Type B pancreatic cell (in vitro differentiated cells): Measurements from ENCODE around the gene ADARB2. TPM values are rescaled to one million over a fixed set of nuclear protein-coding genes. Genes with fewer than 3 reads are reported as not detected.

ENCODE experiments used
- DNase-seq: peaks from one replicate; pipeline ENCODE4 v3.0.0; 2021; ENCODE audit warnings: mixed read lengths; ENCODE audit not compliant: unreplicated experiment; ENCODE audit errors: extremely low spot score
- H3K27ac Mint-ChIP-seq: 2 replicates; pipeline ENCODE4 v1.8.0; 2021; ENCODE audit warnings: mild to moderate bottlenecking, mixed read lengths
- H3K27me3 Mint-ChIP-seq: 2 replicates; pipeline ENCODE4 v1.8.0; 2021; ENCODE audit warnings: mixed read lengths
- H3K36me3 Mint-ChIP-seq: 2 replicates; pipeline ENCODE4 v1.8.0; 2021; ENCODE audit warnings: mixed read lengths
- H3K4me1 Mint-ChIP-seq: one replicate; pipeline ENCODE4 v1.8.0; 2021; ENCODE audit warnings: mixed read lengths; ENCODE audit not compliant: unreplicated experiment
- H3K4me3 Mint-ChIP-seq: 2 replicates; pipeline ENCODE4 v1.8.0; 2021; ENCODE audit warnings: mild to moderate bottlenecking, mixed read lengths
- H3K9me3 Mint-ChIP-seq: 2 replicates; pipeline ENCODE4 v1.8.0; 2021; ENCODE audit warnings: mixed read lengths
- total RNA-seq: library from RNA; stranded (reverse); gene quantifications from 2 replicates; pipeline ENCODE4 v1.2.1, GENCODE V29; 2021; ENCODE audit warnings: low replicate concordance
- TF ChIP-seq, protein P1 (sequence below): fragments of 200-600 bp; sonication (generic); conservative IDR thresholded peaks from 2 replicates; pipeline ENCODE4 v1.5.0; 2021; ENCODE audit warnings: antibody characterized with exemption, mild to moderate bottlenecking

ADARB2 gene
- total RNA-seq, 1 donor from 2014 or later, result 4.9 TPM

DNA sequence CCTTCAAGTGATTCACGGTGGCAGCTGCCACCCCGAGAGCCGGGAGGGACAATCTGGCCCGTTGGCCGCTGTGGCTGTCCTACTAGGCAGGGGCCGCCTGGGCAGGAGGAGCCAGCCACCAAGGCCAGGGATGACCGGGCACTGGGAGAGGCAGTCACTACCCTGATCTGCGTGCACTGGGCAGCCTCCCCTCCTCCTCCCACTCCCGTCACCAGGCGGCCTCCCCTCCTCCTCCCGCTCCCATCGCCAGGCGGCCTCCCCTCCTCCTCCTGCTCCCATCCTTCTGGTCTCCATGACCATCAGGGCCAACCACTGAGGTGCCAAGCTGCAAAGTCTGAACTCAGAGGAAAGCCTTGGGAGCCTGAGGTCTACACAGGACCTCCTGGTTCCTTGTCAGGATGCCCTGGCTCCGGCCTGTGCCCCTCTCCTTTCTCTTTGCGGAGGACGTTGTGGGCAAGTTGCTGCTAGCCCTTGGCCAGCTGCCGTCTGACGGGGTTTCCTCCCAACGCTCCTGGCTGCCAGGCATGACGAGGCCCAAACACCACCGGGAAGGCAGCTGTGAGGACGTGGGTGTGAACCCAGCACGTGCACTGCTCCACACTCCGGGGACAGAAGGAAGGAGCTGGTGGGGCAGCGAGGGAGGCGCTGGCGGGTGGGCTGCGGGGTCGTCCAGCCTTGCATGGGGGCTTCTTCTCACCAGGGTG, 550.0 kb downstream of the ADARB2 start:
- H3K36me3 Mint-ChIP-seq, result no peaks in the 10 kb centered on the region

GRCh38 chr10:1186683-1186990, 550.7 kb downstream of the ADARB2 start:
- peaks cover 7% of the 10 kb centered on the region for H3K4me1 Mint-ChIP-seq
- TF ChIP-seq, protein P1, sequence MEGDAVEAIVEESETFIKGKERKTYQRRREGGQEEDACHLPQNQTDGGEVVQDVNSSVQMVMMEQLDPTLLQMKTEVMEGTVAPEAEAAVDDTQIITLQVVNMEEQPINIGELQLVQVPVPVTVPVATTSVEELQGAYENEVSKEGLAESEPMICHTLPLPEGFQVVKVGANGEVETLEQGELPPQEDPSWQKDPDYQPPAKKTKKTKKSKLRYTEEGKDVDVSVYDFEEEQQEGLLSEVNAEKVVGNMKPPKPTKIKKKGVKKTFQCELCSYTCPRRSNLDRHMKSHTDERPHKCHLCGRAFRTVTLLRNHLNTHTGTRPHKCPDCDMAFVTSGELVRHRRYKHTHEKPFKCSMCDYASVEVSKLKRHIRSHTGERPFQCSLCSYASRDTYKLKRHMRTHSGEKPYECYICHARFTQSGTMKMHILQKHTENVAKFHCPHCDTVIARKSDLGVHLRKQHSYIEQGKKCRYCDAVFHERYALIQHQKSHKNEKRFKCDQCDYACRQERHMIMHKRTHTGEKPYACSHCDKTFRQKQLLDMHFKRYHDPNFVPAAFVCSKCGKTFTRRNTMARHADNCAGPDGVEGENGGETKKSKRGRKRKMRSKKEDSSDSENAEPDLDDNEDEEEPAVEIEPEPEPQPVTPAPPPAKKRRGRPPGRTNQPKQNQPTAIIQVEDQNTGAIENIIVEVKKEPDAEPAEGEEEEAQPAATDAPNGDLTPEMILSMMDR, result no peak
- no peak for DNase-seq
- no peak overlapping the region for H3K27ac Mint-ChIP-seq
- peaks cover 5% of the 10 kb centered on the region for H3K27me3 Mint-ChIP-seq
- H3K36me3 Mint-ChIP-seq, result no peaks in the 10 kb centered on the region
- H3K9me3 Mint-ChIP-seq, result no peaks in the 10 kb centered on the region
- no peak overlapping the region for H3K4me3 Mint-ChIP-seq

More for the DNA sequence above, 550.0 kb downstream of the ADARB2 start:
- DNase-seq, result no peak
- no peak overlapping the region for H3K4me3 Mint-ChIP-seq
- peaks cover 5% of the 10 kb centered on the region for H3K27me3 Mint-ChIP-seq
- peaks cover 7% of the 10 kb centered on the region for H3K4me1 Mint-ChIP-seq
- H3K27ac Mint-ChIP-seq, result no peak overlapping the region
- H3K9me3 Mint-ChIP-seq, result no peaks in the 10 kb centered on the region
- TF ChIP-seq, protein P1, result no peak

GRCh38 chr10:1185911-1186682, 551.2 kb downstream of the ADARB2 start:
- peaks cover 7% of the 10 kb centered on the region for H3K4me1 Mint-ChIP-seq
- TF ChIP-seq, protein P1, result no peak
- no peak for DNase-seq
- H3K27ac Mint-ChIP-seq, result no peak overlapping the region
- peaks cover 5% of the 10 kb centered on the region for H3K27me3 Mint-ChIP-seq
- no peaks in the 10 kb centered on the region for H3K9me3 Mint-ChIP-seq
- H3K36me3 Mint-ChIP-seq, result no peaks in the 10 kb centered on the region
- no peak overlapping the region for H3K4me3 Mint-ChIP-seq

GRCh38 chr10:1184541-1185430, 552.5 kb downstream of the ADARB2 start:
- peaks cover 7% of the 10 kb centered on the region for H3K4me1 Mint-ChIP-seq
- no peak for DNase-seq
- H3K27ac Mint-ChIP-seq, result no peak overlapping the region
- H3K9me3 Mint-ChIP-seq, result no peaks in the 10 kb centered on the region
- H3K36me3 Mint-ChIP-seq, result no peaks in the 10 kb centered on the region
- peaks cover 5% of the 10 kb centered on the region for H3K27me3 Mint-ChIP-seq
- no peak overlapping the region for H3K4me3 Mint-ChIP-seq
- TF ChIP-seq, protein P1, result no peak

GRCh38 chr10:1183701-1184100, 553.6 kb downstream of the ADARB2 start:
- DNase-seq, result no peak
- Mint-ChIP-seq H3K9me3 (no peaks in the 10 kb centered on the region), H3K36me3 (no peaks in the 10 kb centered on the region), H3K27ac (no peak overlapping the region), H3K4me3 (no peak overlapping the region), H3K27me3 (peaks cover 9% of the 10 kb centered on the region), H3K4me1 (peaks cover 7% of the 10 kb centered on the region)
- TF ChIP-seq, protein P1, result no peak
